Occipital lobe (tissue), 2 donors: ENCODE measurements around the gene SGIP1. TPM values are rescaled to one million over a fixed set of nuclear protein-coding genes. Genes with fewer than 3 reads are reported as not detected.

Experiments
- DNase-seq: peaks from one replicate; lab custom pipeline; 2025; lab: John Stamatoyannopoulos, UW
- total RNA-seq: library from RNA; depleted of rRNA; stranded (reverse); fragments of >200 nt; gene quantifications from one replicate; pipeline ENCODE4 v1.2.3, GENCODE V29; 2014

Gene SGIP1
- total RNA-seq, 1 donor from 2014 or later, result 77.4 TPM

DNA sequence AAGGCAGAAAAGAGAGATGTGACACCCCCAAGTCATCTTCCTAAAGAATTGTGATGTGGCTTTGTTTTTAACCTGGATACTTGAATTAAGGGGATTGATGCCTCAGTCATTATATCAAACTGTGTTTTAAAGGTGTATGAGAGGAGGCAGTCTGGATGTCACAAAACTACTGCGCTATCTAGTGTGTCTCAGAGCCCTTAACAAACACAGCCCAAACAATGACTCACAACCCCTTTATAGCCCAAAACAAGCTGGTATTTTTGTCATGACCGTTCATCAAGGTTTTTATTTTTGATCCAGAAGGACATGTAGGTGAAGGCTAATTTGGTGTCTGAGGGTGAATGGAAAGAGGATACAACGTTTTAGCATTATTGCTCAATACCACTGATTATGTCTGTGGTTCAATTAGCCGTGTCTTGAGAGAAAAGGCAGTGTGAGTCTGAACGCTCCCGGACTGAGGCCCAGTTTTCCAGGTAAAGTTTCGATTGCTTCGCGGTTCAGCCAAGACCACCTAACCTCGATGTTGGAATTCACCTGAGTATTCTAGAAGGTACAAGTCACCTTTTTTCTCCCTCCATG, 71.6 kb downstream of the SGIP1 start:
- DNase-seq, result no peak

DNA sequence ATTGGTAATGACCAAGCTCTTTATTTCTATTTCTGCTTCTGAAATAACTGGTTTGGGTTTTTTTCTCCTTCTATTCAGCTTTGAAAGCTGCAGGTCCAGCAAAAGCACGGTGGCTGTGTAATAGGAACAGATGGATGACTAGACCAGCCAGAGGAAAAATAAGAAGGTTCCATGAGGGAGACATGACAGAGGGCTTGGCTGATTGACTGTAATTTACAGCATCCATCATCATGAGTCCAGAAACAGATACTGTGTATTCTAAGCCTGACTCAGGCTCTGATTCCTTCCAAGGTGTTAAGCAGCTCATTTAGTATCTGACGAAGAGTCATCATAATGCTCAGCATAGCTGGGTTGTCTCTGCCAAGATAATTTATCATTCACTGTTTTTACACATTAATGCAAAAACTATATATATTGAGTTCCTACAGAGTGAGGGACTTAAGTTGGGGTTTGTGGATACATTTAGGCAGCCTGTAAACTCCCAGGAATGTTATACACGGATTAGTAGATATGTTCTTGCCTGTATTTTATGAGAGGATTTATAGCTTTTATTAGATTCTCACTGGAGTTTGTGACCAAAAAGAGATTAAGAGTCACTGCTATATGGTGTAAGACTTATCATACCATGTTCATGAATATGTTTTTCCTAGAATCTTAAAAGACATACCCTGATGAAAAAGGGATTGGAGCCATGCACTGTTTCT, 72.6 kb downstream of the SGIP1 start:
- no peak for DNase-seq

DNA sequence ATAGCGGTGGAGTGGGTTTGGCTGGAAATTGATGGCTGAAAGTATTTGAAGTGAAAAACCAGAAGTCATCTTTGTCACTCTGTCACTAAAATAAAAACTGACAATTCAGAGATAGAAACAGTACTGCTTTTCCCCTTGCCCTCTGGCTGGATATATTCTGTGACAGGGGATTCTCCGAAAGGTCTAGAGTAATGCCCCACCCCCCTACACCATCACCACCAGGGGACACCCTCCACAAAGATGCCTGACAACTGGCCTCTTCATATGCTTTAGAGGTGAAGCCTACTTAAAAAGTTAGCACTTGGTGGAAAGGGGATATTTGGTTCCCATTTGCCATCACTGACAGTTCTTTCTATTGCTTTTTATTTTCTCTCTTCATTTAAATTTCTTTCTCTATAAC, 73.5 kb downstream of the SGIP1 start:
- no peak for DNase-seq

DNA sequence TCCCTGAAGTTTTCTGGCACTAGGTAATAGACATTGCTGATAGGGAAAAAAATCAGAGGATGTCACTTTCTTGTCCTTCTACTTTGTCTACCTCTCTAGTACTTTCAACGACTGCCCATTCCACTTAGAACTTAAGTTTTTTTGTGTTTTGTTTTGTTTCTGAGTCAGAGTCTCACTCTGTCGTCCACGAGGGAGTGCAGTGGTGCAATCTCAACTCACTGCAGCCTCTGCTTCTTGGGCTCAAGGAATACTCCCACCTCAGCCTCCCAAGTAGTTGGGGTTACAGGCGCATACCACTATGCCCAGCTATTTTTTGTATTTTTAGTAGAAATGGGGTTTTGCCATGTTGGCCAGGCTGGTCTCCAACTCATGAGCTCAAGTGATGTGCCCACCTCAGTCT, 79.2 kb downstream of the SGIP1 start:
- no peak for DNase-seq

DNA sequence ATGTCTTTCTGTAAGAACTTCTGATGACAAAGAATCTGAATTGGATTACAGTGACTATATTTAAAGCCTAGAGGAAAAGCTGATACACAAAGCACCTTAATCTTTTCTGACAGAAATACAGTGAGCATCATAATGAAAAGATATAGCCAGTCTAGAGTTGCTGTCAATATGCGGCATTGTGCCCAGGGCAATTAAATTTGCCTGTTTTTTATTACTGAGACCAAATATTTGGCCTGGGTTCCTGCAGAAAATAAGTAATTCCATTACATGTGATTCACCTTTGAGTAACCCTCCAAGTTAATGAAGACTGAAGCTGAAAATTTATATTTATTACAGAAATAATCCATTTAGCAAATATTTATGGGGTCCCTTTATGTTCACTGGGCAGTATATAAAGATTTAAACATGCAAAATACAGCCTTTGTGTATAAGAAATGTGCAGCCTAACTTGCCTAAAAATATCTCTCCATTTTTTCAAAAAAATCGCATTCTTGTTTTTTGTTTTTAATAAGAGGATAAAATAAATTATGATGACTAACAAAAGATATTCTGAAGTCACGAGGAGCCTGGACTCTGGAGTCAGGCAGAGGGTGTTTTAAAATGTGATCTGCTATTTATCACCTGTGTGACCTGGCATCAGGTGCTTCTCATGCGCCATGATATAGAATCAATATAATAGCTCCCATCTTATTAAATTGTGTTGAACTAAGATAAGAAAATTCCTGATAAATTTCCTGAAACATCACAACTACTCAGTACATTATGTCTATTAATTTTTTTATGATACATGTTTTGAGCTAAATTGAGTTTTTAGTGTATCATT, 83.6 kb downstream of the SGIP1 start:
- no peak for DNase-seq

DNA sequence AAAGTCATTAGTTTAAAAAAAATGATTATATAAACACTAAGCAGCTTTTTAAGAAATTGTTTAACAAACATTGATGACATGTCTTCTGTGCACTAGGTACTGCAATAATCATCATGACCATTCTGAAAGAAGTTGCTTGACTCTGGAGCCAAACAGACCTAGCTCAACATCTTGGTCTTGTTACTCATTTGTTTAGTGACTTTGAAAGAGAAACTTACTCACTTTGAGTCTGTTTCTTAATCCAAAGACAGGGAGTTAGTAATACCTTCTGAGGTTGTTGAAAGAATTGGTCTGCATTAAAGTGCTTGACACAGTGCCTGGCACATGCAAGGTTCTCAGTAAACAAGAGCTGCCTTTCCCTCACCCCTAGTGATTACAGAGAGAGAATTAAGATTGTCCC, 84.4 kb downstream of the SGIP1 start:
- DNase-seq, result no peak

DNA sequence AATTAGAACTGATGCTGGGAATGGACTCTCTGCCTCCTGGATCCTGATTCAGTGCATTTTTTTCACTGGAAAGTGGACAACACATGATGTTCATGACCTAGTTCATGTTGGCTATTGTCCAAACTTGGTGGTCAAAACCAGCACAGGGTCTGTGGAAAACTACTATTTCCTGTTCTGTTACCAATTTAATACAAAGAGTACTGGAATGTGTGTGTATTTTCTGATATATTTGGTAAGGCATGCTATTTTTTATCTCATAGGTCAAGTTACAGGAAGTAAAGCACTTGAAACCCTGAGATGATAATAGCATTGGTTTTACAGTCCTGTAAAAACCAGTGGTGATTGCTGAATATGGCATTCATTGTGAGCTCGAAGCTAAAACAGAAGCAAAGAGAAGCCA, 89.9 kb downstream of the SGIP1 start:
- no peak for DNase-seq

DNA sequence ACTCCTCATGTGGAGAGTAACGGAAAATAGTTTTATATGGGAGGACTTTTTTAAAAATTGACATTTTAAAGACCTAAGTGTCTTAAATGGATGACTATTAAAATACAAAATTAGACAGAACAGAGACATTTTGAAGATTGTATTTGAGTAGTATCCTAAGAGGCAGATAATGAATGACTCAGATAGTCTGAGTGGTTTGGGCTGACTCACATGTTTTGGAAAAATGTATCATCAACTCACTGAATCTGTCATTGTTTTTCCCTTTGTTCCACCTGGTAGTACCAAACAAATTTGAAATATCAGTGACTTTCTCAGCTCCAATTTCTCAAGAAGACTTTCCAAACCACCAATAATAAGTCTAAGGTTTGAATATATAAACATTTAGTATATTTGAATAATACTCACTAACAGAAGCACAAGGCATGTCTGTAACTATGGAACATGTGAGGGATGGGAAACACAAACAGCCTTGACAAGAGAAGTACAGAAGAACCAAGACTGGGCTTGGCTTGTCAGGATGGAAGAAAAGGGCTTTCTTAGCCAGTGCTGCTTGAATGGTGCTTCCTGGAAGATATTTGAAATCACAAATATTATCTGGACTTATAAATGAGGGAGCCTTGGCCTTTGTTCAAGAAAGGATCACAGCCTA, 90.6 kb downstream of the SGIP1 start:
- DNase-seq, result no peak

DNA sequence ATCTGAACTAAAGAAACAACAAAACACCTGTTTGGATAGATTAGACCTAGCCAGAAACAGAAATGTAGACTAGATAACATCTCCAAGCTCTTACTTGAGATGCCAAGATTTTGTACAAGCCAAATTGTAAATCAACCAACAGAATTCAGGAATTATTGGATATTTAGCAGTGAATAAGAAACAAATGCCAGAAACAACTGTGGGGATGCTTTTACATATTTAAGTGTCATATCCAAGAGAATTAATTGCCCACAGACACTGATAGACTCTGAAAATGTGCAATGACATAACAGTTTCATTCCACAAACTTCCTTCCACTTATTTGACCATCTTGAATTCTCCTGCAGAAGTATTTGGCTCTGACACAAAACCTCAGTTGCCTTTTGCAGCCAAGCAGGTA, 92.3 kb downstream of the SGIP1 start:
- no peak for DNase-seq

DNA sequence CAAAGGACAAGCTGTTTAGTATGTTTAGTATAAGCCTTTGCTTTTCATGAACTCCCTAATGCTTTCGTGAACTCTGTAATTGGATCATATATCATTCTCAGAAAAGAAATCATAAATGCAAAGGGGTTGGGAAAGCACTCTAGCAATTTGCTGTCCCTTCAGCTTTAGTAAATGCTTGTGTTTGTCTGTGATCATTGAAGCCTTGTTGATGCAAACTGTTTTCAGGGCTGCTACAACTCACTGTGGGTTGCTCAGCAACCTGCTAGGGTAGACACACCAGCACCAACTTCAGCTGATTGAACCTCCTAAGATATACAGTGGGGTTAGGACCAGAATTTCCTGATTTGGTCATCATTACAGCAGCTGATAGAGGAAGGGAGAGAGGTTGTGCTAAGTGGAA, 95.0 kb downstream of the SGIP1 start:
- DNase-seq, result no peak

DNA sequence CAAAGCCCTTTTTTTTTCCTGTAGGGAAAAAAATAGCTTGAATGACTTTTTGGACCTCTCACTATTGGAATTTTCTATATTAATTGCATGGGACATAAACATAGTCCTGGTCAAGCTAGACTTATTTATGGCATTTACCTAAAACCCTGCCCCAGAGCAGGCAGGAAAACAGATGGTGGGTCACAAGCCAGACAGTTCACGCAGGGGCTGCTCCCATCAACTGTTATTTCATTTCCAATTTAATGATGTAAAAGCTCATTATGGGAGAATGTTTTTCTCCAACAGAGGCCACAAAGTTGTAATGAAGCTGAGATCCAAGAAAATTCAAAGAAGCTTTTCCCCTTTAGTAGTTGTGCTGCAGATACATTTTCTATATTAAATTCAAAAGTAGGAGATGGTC, 99.2 kb downstream of the SGIP1 start:
- DNase-seq, result no peak

DNA sequence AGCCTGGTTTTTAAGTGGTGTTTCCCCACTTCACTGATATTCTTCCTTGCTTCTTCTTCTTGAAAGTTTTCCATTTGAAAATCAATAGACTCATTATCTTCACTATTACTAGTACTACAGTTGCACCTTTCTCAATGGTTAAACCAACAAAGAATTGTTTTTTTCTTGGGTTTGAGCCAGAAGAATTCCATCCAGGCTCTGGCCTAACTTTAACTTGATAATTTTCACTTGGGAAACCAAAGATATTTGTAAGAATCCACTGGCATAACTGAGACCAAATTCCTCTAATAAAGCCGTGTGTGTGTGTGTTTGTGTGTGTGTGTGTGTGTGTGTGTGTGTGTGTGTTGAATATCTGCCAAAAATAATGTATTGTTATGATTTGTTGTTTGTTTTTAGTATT, 103.2 kb downstream of the SGIP1 start:
- no peak for DNase-seq

DNA sequence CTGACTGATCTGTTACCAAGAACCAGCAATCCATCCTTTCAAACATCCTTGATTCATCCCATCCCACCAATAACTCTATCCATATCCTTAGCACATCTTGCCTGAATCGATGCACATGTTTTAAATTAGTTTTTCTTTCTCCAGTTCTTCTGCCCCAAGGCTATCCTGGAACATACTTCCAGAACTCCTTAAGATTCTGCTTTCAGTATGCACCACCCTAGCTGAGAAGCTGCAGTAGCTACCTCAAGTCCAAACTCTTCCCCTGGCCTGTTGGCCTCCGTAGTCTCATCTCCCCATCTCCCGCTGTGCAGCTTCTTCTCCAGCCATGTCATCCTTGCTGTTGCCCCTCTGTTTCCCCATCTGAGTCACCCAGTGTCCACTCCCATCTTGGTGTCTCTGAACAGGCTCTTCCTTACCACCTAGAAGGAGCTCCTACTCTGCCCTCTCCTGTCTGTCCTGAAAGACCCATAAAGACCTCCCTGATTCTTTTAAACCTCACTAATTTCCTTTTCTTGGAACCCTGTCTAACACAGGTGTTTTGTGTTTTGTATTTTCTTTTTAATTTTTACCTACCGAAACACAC, 108.0 kb downstream of the SGIP1 start:
- no peak for DNase-seq

DNA sequence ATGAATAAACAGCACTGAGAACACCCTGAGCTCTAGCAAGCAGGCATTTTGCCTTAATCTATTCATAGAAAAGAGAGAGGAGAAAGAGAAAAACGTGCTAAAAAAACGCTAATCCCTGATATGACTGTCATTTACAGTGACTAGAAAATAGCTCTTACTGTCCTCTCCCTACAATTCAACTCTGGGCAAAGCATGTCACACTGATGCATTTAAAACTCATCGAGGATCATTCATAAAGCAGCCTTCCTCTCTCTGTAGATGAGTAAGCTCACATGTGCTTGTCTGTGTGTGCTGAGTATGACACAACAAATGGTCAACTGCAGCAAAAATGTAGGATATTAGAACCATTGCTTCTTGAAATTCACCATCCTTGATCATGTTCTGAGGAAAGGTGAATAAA, 109.0 kb downstream of the SGIP1 start:
- DNase-seq, result no peak

DNA sequence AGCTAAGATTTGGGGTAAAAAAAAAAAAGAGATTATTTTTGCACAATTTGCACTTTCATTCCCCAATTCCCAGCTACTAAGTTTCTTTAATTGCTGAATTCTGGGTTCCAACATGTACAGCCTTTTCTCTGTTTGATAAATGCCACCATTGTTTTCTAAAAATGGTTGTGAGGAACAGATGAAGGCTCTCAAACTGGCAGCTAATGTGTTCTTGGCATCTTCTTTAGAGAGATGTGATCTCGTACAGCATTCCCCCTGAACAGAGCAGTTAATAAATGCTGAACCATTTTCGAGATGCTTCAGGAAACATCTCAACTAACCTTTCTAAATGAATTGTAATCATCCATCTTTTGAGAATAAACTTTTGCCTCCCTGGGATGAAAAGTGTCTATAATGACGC, 110.4 kb downstream of the SGIP1 start:
- no peak for DNase-seq

DNA sequence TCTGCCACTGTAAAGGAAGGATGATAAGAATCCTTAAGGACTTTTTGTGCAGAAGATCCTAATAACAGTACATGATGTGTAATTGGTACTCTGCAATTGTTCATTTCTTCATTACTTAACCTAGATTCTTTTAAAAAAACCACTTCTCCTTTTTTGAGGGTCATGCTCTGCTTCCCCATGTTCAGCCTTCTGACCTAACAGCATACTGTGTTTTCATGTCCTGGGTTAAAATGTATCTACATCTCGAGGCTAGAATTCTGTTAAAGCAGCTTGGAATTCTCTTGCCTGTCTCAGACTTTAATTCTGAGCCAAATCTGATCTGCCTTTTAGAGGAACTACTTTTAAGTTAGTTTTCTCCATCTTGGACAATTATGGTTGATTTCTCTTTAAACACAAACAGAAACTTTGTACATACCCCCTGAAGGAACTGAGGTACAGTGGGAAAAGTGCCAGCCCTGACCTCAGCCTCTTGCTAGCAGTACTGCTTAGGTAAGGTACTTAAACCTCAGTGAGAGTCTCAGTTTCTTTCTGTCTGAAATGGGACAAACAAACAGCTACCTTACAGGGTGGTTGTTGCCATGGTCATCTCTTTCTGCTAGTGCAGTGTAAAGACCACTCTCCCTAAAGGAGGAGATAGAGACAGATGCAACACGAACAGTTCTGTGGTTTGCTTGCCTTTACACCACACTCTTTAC, 115.1 kb downstream of the SGIP1 start:
- DNase-seq, result no peak

DNA sequence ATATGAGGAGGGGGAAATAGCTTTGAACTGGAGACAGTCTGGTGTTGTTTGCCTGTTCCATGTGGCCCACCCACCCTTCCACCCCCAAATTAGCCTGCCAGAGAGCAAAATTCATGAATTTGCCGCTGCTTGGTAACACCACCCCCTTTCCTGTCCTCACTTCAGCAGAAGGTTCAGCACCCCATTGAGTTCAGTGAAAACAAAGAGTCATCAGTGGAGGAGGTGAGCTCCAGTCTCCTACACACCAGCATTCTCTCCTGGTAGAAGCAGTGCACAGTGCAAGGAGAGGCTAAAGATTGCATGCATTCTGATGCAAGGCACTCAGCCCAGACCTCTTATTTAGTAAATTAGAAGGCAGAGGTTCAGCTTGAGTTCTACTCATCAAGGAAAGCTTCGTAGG, 118.6 kb downstream of the SGIP1 start:
- DNase-seq, result no peak

DNA sequence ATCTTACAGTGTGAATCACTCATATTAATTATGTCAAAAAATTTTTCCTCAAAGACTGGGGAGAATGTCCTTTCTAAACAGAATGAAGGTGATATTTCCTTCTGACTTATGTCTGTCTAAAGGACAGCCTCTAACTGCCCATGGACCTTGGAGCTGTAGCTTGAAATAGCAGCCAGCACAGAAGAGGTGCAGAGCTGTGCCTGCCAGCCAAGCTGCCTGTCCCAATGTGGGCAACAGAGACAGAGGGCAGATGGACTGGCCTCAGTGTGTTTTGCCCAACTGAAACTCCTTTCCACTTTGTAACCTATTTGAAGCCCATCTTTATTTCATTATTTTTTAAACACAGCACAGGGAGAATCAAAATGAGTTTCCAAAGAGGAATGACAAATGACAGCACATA, 120.7 kb downstream of the SGIP1 start:
- DNase-seq, result no peak

DNA sequence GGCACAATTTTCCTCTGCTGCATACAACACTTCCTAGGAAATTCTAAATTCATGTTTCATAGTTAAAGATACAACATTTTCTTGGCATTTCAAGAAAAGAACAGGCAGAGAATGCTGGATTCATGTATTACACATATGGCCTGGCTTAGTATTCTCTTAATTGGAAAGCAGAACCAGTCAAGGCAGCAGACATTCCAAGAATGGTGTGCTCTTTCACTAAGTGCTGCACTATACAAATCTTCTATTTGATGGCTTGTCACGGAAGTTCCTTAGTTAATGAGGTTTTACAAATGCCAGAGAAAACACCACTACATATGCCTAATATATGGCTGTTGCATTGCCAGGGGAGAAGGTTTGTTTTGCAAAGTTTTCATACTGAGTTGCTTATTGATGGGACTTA, 137.5 kb downstream of the SGIP1 start:
- DNase-seq, result no peak

DNA sequence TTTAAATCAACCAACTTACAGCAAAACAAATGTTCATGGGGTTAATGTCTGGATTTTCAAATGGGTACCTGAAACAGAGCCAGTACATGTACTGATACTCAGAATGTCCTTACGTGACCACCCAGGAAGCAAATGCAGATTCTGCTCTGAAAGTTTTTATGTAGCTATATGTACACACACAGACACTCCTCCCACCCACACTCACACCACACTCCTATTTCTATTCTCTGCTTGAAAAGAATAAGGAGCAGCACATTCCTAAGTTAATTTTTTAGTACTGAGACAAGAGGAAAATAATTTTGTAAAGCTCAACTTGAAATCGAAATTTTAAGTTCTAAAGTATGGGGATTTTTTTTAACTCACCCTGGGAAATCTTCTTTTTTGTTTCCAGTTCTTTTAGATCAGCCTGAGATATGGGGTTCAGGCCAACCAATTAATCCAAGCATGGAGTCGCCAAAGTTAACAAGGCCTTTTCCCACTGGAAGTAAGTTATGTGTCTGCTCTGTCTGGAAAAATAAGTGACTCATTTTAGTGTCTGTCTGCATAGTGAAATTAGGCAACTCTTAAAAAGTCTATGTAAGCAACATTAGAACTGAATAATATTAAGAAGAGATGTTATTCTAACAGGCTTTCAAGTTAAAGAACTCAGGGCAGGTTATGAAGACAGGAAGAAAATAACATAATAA, 142.8 kb downstream of the SGIP1 start:
- DNase-seq, result no peak

DNA sequence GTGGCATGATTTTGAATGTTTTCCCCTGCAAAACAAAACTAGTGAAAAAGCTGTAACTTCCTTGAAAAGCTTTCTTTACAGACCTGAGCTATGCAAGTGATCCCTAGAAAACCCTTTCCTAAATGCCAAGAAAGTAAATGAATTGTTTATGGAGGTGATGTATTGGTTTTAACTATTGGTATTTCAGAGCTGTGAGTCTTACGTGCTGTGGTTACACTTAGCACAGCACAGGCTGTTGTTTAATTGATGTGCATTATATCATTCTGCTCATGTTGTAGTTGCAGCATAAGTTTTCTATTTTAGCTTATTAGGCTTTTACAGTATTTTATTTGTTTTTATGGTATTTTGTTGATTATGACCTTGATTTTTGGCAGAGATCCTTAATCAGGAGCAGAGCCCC, 144.2 kb downstream of the SGIP1 start:
- no peak for DNase-seq
